ENCODE measurements around the gene METTL24.

METTL24 gene

DNA sequence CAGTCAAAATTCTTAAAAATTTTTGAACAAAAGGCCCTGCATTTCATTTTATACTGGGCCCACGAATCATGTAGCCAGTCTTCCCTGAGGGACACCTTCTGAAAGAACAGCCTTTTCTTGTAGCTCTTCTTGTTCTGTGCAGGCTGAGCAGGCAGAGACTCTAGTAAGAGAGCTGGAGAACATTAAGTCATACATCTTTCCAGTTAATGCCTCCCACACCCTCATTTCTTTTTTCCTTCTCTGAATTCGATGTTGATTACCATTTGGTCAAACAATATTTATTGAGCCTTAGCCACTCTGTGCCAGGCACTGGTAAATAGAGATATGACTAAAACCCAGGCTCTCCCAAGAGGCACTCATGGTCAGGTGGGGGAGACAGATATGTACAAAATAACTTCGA lies 33.6 kb downstream of the METTL24 start:
- H3K27ac ChIP-seq: no peak overlapping the region
- no peak for TF ChIP-seq ZFX (IDR thresholded peaks at IDR 0.05; ENCODE audit: borderline replicate concordance)
- TF ChIP-seq, protein P1, sequence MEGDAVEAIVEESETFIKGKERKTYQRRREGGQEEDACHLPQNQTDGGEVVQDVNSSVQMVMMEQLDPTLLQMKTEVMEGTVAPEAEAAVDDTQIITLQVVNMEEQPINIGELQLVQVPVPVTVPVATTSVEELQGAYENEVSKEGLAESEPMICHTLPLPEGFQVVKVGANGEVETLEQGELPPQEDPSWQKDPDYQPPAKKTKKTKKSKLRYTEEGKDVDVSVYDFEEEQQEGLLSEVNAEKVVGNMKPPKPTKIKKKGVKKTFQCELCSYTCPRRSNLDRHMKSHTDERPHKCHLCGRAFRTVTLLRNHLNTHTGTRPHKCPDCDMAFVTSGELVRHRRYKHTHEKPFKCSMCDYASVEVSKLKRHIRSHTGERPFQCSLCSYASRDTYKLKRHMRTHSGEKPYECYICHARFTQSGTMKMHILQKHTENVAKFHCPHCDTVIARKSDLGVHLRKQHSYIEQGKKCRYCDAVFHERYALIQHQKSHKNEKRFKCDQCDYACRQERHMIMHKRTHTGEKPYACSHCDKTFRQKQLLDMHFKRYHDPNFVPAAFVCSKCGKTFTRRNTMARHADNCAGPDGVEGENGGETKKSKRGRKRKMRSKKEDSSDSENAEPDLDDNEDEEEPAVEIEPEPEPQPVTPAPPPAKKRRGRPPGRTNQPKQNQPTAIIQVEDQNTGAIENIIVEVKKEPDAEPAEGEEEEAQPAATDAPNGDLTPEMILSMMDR (IDR thresholded peaks at IDR 0.05): no peak

DNA sequence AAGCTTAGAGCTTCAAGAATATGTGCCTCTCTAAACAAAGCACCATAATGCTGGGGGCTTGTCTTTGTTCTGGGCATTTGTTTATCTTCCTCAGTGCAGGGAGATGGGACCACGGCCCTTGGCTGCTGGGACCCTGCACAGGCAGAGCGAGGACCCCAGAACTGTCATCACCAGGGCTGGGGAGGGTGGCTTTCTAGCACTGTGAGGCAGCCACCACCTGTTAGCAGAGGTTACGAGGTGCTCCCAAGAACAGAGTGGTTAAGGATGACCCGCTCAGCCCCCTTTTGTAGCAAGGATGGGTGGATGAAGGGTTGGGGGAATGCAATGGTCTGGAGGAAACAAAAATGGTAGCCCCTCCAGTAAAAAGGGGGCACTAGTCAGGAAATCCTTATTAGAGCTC lies 34.9 kb downstream of the METTL24 start:
- H3K27ac ChIP-seq: no peak overlapping the region
- no peak for TF ChIP-seq ZFX (IDR thresholded peaks at IDR 0.05; ENCODE audit: borderline replicate concordance)
- TF ChIP-seq, protein P1 (IDR thresholded peaks at IDR 0.05): no peak

DNA sequence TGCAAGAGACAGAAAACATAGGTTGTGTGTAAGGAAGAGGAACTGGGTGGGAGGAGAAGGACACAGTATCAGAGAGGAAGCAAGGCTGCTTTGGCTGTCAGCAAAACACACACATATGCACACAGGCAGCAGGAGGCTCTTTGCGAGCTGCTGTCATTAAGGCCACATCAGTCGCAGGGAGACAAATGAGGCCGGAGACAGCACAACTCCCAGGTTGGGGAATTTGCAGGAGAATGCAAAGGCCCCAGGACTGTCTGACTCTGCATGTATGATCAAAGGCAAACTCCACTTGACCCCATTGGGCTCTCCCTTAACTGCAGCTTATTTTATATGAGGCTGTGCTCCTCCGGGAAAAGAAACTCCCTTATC lies 35.3 kb downstream of the METTL24 start:
- H3K27ac ChIP-seq: no peak overlapping the region
- TF ChIP-seq, protein P1 (IDR thresholded peaks at IDR 0.05): no peak
- TF ChIP-seq ZFX (IDR thresholded peaks at IDR 0.05; ENCODE audit: borderline replicate concordance): no peak

DNA sequence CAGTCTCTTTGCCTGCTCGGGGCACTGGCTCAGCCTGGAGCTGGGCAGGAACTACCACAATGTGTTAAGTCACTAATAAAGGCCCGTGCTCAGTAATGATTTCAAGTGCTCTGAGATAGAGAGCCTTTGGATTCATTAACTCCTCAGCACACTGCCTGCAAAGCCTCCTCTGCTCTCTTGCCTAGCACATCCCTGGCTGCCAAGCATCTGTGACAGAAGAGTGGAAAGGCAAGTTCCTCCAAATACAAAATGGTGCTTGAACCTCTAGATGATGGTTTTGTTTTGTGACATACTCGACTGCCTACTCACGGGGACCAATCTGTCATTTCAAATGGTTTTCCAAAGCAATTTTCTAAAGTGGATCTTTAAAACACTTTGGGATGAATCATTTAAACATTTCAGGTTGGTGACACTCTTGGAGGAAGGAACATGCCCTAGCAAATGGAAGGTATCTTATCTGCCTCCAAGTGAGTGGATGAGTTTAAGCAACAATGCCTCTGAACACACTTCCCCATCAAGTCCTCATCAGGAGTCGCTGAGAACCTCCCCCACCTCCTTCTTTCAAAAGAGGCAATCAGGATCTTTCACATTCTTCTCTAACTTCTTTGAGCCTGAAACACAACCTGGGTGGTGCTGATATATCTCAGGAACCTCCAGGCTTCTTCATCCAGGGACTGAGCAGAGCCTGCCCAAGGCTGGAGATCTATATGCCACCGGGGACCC lies 35.8 kb downstream of the METTL24 start:
- TF ChIP-seq, protein P1 (IDR thresholded peaks at IDR 0.05): no peak
- no peak for TF ChIP-seq ZFX (IDR thresholded peaks at IDR 0.05; ENCODE audit: borderline replicate concordance)

DNA sequence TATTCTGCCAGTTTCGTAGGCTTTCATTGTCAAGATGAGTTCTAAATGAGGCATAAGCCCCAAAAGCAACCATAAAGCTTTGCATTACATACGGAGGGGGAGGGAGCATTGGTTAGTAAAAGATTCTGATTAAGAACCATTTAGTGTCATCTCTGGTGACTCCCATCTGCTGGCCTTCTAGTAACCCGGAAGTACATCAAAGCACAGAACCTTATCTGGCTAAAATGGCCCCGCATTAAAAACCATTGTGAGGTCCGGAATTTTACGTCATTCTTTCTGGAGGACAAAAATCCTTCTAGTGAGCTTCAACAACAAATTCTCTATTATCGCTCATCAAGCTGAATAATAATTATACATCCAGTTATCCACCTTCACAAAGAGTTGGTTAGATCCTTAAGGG lies 37.8 kb downstream of the METTL24 start:
- H3K27ac ChIP-seq: no peak overlapping the region
- TF ChIP-seq ZFX (IDR thresholded peaks at IDR 0.05; ENCODE audit: borderline replicate concordance): no peak
- TF ChIP-seq, protein P1 (IDR thresholded peaks at IDR 0.05): no peak

More for the DNA sequence above, 35.8 kb downstream of the METTL24 start:
- no peak overlapping the region for H3K27ac ChIP-seq

DNA sequence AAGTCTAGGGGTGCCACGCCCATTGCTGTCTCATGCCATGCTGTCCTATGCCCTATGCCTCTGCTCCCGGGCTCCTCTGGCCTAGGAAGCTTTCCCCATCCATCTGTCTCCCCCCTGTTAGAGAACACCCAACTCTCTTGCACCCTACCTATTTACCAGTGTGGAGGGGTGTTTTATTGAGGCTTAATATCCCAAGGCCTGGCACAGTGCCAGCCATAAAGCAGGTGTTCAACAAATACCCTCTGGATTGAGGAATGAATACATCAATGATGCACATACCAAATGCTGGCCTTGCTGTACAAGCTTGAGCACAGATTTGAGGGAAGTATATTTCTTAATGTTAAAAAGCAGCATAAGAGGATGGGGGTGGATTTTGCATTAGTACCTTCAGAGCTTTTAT lies 38.3 kb downstream of the METTL24 start:
- TF ChIP-seq ZFX (IDR thresholded peaks at IDR 0.05; ENCODE audit: borderline replicate concordance): no peak
- TF ChIP-seq, protein P1 (IDR thresholded peaks at IDR 0.05): no peak
- H3K27ac ChIP-seq: no peak overlapping the region

DNA sequence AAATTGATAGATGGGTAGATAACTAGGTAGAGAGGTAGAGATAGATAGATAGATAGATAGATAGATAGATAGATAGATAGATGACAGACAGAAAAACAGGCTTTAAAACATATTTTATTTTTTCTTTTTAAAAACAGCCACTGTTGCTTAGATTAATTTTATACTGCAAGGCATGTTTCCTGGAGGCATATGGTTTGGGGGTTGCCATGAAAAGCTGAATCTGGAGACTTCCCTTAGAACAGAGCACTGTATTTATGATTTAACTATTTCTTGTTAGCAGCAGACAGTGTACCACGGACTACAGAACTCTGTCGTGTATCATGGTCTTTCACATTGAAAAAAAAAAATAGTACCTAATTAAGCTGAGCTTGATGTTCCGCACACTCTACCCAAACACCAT lies 38.8 kb downstream of the METTL24 start:
- no peak overlapping the region for H3K27ac ChIP-seq
- TF ChIP-seq, protein P1 (IDR thresholded peaks at IDR 0.05): no peak
- no peak for TF ChIP-seq ZFX (IDR thresholded peaks at IDR 0.05; ENCODE audit: borderline replicate concordance)
